22Rv1 (cell line): ENCODE results near the gene BANP.

Experiments used
- H3K27ac ChIP-seq: fragments of 450-650 bp; 2 replicates; pipeline ENCODE4 v1.5.1; 2017
- ZFX ChIP-seq: fragments of 450-650 bp; IDR thresholded peaks from 2 replicates; pipeline ENCODE4 v1.6.1; 2017; ENCODE audit warnings: antibody characterized with exemption, borderline replicate concordance
- TF ChIP-seq, protein P1 (sequence below): fragments of 450-650 bp; IDR thresholded peaks from 2 replicates; pipeline ENCODE4 v1.5.1; 2017; ENCODE audit warnings: mild to moderate bottlenecking

Gene BANP

GRCh38 chr16:87951552-87952538, 611 bp downstream of the BANP start:
- no peak for TF ChIP-seq ZFX
- TF ChIP-seq, protein P1, sequence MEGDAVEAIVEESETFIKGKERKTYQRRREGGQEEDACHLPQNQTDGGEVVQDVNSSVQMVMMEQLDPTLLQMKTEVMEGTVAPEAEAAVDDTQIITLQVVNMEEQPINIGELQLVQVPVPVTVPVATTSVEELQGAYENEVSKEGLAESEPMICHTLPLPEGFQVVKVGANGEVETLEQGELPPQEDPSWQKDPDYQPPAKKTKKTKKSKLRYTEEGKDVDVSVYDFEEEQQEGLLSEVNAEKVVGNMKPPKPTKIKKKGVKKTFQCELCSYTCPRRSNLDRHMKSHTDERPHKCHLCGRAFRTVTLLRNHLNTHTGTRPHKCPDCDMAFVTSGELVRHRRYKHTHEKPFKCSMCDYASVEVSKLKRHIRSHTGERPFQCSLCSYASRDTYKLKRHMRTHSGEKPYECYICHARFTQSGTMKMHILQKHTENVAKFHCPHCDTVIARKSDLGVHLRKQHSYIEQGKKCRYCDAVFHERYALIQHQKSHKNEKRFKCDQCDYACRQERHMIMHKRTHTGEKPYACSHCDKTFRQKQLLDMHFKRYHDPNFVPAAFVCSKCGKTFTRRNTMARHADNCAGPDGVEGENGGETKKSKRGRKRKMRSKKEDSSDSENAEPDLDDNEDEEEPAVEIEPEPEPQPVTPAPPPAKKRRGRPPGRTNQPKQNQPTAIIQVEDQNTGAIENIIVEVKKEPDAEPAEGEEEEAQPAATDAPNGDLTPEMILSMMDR, result no peak
- H3K27ac ChIP-seq, result peak overlapping the region; percentile 88

GRCh38 chr16:87952751-87953150, 1.5 kb downstream of the BANP start:
- TF ChIP-seq, protein P1, result no peak
- H3K27ac ChIP-seq, result peak overlapping the region; percentile 88; the same call in 1 of the 2 replicates

- no peak for TF ChIP-seq ZFX
- TF ChIP-seq, protein P1, result no peak
- no peak overlapping the region for H3K27ac ChIP-seq
Measured at GRCh38 chr16:87953308-87954215, 2.3 kb downstream of the BANP start.

GRCh38 chr16:87954361-87954760, 3.1 kb downstream of the BANP start:
- no peak overlapping the region for H3K27ac ChIP-seq
- TF ChIP-seq, protein P1, result no peak
- no peak for TF ChIP-seq ZFX

DNA sequence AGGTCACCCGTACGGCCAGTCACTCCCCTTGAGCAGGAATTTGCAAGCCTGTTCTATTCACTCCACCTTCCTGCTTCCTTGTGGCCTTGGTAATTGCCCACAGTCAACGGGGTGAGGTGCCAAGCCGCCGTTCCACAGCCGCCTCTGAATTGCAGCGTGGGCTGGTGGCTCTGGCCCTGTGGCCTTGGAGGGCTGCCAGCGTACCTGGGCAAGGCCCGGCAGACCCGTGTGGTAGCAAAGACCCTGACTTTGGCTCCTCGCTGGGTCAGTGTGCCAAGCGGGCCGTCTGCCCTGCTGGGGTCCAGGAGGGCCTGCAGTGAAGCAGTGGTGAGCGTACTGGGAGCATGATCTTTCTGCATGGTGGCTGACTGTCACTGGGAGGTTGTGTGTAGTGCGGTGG, 3.6 kb downstream of the BANP start:
- H3K27ac ChIP-seq, result no peak overlapping the region
- TF ChIP-seq, protein P1, result no peak
- no peak for TF ChIP-seq ZFX

DNA sequence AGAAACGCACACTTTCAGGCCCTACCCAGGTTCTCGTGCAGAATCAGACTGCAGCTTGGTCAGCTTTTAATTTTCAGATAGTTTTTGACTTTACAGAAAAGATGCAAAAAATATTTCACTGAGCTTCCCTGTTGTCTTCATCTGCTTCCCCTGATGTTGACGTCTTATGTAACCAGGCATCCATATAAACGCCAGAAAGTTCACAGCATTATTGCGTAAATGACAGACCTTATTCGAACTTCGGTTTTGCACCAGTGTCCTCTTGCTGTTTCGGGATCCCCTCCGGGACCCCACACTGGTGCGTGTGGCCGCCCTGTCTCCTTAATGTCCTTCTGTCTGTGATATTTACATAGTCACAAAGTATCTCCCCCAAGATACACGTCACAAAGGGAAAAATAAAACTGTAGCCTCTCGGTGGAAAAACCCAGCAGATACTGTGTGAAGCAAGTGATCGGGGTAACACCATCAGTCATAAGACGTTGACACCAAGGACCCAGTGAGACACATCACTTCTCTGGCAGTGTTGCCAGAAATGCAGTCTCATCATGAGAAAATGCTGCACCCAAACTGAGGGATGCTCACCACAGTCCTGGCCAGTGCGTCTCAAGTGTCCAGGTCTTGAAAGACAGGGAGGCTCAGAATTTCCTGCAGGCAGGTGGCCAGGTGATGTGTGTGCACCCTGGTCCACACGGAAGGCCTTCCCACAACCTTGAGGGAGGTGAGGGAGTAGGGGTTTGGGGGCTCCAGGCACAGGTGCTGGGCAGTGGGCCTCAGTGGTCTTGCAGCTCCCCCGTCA, 4.3 kb downstream of the BANP start:
- TF ChIP-seq, protein P1, result no peak
- no peak for TF ChIP-seq ZFX
- no peak overlapping the region for H3K27ac ChIP-seq
